GM18873 (cell line): ENCODE results near the gene SPATA31E1.

Experiments used
- ATAC-seq: cut with Tn5 transposase; IDR thresholded peaks from one replicate; pipeline ENCODE4 v1.9.1; 2021; ENCODE audit warnings: mild to moderate bottlenecking, moderate library complexity, moderate number of reproducible peaks; ENCODE audit not compliant: unreplicated experiment, low FRiP score

The SPATA31E1 gene

GRCh38 chr9:87862536-87863268 is 20.0 kb upstream of the SPATA31E1 start:
- no peak for ATAC-seq

- no peak for ATAC-seq
These were observed 18.7 kb upstream of the SPATA31E1 start for GRCh38 chr9:87863882-87864465.

GRCh38 chr9:87864915-87865314 is 17.8 kb upstream of the SPATA31E1 start:
- no peak for ATAC-seq

- no peak for ATAC-seq
These were observed 17.1 kb upstream of the SPATA31E1 start for GRCh38 chr9:87865626-87866025.

- ATAC-seq, result no peak
These were observed 15.3 kb upstream of the SPATA31E1 start for GRCh38 chr9:87867391-87867790.

GRCh38 chr9:87868175-87868574 is 14.5 kb upstream of the SPATA31E1 start:
- no peak for ATAC-seq

- ATAC-seq, result no peak
These were observed 14.0 kb upstream of the SPATA31E1 start for GRCh38 chr9:87868635-87869034.

GRCh38 chr9:87869082-87869481 is 13.6 kb upstream of the SPATA31E1 start:
- no peak for ATAC-seq

GRCh38 chr9:87871425-87872078 is 11.1 kb upstream of the SPATA31E1 start:
- ATAC-seq, result no peak

GRCh38 chr9:87872079-87872624 is 10.5 kb upstream of the SPATA31E1 start:
- ATAC-seq, result no peak

- no peak for ATAC-seq
These were observed 8.9 kb upstream of the SPATA31E1 start for GRCh38 chr9:87873607-87874303.

- no peak for ATAC-seq
These were observed 8.4 kb upstream of the SPATA31E1 start for GRCh38 chr9:87874304-87874623.

- ATAC-seq, result no peak
These were observed 7.6 kb upstream of the SPATA31E1 start for GRCh38 chr9:87875060-87875459.

- ATAC-seq, result no peak
These were observed 6.7 kb upstream of the SPATA31E1 start for GRCh38 chr9:87875831-87876545.

GRCh38 chr9:87876708-87877107 is 6.0 kb upstream of the SPATA31E1 start:
- no peak for ATAC-seq

GRCh38 chr9:87878989-87879511 is 3.6 kb upstream of the SPATA31E1 start:
- ATAC-seq, result no peak

GRCh38 chr9:87880116-87880515 is 2.6 kb upstream of the SPATA31E1 start:
- ATAC-seq, result no peak

GRCh38 chr9:87880683-87881082 is 2.0 kb upstream of the SPATA31E1 start:
- no peak for ATAC-seq

GRCh38 chr9:87883274-87883673 is 597 bp downstream of the SPATA31E1 start:
- ATAC-seq, result no peak

GRCh38 chr9:87883990-87884389 is 1.3 kb downstream of the SPATA31E1 start:
- ATAC-seq, result no peak
